Colon (tissue), 2 donors: ENCODE measurements around the gene SCRG1.

Experiments used
- FAIRE-seq: peaks from 2 replicates; lab custom pipeline; 2012; peaks lifted over from hg19 to GRCh38; lab: Jason Lieb, UNC
- donor health status: control.
- donor health status: control.

SCRG1 gene

DNA sequence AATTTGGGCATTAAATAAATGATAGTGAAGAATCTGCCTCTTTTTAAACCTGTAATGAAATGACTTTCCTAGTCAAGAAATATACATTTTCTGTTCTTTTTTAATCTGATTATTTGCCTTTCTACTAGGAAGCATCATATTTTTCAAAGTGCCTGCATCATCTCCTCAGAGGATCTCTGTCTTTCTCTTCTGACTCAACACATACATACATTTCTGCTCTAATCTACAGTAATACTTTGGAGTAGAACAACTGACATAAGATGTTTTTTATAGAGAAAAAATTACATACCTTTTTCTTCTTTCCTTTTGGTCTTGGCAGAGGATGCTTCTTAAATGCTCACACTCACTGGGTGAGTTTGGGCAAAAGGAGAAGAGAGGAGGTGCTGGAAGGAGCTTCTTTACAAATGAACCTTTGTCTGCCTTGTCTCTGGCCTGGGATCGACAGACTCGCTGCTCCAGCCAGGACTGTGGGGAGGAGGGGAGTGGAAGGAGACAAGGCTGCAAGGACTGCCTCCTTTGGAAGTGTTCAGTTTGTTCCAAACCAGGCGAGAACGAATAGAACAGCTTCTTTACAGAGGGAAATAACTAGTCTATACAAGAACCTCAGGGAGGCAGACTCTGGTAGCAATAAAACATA is at the start of gene SCRG1:
Gene SCRG1 (minus strand): TSS at position 338 of the 637 bp plus-strand sequence. CDS start 7,702 bp downstream, outside the sequence.
- no peak for FAIRE-seq

DNA sequence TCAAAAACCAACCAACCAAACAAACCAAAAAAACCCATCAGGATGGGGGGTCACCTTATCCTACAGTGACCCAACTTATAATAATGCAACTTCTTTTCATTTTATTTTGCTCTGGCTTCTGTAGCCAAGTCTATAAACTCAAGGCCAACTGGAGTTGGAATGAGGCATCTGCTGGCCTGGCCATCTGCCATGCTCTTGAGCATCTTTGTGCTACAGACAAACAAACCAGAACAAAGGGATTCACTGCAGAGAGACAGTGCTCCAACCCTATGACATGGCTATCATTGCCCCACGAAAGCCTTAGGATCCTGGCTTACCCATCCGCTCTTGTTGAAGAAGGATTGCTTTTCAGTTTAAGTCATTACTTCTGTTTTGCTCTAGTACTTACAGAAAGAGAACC is 49.2 kb upstream of the SCRG1 start:
- no peak for FAIRE-seq

DNA sequence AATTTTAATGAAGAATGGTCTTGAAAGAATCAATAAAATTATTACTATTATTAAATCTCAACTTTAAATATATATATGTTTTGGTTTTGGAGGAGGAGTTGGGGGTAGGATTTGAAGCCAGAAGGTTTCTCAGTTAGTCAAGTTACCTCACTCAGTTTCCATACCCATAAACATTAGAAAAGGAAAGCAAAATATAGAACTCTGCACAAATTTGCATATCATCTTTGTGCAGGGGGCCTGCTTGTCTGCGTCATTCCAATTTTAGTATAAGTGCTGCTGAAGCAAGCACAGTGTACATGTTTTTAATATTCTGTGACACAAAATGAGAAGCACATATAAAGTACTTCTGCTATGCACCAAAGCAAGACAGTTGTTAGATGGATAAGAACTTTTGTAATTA is 47.5 kb upstream of the SCRG1 start:
- no peak for FAIRE-seq

DNA sequence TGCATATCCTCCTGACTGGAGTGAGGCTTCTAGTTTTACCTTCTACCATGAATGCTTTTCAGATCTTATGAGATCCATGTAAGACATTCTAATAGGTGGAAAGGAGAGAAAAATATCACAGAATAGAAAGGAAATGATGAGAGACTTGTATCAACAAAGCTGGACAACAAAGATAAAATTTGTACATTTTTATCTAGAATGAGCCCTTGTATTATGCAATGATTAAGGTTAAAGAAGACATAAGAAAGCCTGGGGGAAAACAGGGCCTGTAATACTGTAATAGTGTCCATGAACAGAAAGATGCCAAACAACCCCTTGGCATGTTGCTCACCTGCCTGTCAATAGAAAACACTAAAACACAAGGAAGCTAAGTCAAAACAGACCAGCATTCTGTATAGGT is 44.2 kb upstream of the SCRG1 start:
- FAIRE-seq, result no peak

DNA sequence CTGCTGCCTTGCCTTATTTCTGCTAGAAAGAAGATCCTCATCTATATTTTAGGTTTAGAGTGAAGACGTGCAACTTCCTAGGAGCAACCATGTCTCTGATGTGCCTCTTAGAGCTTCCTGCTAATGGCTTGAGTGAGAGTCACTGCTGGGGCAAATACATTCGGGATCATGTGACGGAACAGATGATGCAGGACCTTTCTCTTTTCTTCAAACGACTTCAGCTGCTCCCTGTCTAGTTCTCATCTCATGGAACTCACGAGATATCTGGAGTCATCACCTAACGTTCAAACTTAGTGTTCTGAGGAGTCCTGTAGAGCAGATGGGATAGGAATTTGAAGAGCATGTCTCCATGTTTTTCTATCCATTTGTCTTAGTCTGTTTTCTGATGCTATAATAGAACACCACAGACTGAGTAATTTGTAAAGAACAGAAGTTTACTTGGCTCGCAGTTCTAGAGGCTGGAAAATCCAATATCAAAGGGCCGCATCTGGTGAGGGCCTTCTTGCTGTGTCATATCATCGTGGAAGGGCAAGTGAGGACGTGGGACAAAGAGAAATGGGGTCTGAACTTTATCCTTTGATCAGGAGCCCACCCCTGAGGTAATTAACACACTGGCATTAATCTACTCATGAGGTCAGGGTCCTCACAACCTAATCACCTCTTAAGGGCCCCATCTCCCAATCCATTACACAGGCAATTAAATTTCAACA is 43.5 kb upstream of the SCRG1 start:
- FAIRE-seq, result no peak

DNA sequence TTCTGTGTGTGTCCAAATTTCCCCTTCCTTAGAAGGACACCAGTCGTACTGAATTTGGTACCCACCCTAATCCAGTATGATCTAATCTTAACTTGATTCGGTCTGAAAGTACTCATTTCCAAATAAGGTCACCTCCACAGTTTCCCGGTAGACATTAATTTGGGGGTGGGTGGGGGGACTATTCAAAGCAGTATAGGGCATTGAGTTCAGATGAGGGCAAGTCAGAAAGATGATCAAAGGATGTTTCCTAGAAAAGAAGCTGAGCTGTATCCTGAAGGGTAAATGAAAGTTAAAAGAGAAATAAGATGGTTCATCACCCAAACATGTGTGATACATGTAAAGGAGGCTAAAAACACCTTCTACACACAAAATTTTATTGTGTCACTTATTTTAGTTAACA is 42.0 kb upstream of the SCRG1 start:
- no peak for FAIRE-seq

DNA sequence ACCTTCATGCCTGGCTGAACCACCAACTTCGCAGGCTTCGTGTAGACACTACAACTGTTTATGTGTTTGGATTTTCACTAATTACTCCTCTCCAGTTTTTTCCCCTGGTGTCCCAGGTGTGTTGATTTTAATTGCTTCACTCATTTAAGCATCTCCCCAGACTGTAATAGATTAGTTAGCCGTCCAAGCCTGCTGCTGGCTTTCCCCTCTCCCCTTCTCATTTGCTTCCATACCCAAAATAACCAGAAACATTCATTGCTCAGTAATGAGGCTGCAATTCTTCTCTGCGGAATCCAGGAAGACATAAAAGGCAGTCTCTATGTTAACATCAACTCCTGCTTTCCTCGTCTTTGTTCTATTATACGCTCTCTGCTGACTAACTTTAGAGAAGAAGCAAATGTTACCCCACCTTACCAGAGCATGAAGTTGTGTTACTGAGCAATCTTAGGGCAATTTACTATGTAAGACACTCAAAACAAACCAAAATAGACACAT is 37.9 kb upstream of the SCRG1 start:
- FAIRE-seq, result no peak

DNA sequence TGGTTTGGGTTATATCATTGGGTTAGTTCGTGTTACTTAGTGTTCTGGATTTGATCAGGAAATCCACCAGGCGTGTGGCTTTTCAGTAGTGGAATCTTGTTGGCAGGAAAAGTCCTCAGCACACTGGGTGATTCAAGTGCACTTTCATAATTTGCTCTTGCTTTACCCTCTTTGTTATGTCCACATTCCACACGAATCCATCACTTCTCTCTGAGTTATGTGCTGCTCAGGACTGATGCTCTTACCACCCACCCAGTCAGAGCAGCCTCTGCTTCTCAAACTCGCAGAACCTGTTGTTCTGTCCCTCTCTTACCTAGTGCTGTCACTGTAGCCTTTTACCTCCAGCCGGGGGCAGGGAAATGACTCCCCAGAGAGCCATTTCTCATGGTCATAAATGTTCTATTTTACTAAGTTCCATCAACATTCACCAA is 37.2 kb upstream of the SCRG1 start:
- FAIRE-seq, result no peak

DNA sequence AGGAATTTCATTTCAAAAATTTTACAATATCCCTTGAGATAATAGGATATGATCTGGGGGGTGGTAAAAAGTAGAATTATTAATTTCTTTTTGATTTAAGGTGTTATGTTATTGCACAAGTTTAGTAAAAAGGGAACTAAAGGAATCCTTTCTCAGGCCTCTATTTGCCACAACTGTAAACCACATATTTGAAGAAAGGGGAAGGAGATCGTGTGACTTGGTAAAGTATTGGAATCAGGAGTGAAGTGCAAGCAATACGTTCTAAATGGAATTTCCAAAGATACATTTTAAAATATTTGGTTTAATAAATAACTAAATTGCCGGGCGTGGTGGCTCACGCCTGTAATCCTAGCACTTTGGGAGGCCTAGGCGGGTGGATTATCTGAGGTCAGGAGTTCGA is 35.3 kb upstream of the SCRG1 start:
- no peak for FAIRE-seq

DNA sequence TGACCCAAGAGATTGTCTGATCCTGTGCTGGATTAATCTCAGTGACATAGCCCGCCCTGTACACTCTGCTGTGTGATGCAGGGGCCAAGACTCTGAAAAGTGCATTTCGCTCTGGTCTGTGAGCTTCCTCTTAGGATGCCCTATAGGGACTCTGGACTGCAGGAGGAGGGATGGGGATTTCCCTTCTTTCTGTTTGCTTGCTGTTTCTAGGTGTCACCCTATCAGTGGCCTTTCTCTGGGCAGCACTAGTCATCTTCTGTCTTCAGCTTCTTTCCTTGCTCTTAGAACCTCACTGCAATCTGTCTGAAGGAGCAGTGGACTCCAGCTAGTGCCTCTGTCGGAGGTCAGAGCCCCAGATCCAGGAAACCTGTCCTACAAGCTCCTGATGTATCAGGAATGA is 34.5 kb upstream of the SCRG1 start:
- no peak for FAIRE-seq

DNA sequence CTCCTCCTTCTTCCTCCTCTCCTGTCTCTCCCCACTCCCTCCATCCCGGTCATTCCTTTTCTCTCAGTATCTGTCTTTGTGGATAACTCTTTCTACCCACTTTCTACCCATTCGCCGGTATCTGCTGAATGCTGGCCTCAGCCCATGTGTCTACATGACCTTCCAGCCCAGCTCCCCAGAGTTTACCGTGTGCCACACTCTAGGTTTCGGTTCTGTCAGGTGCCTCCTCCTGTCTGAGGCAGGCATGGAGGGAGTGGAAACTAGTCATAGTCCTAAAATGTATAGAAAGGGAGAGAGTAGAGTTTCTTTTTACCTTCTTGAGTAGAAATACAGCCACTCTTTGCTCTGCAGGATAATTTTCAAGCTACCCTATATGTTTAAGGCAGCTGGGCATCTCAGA is 33.5 kb upstream of the SCRG1 start:
- FAIRE-seq, result no peak

DNA sequence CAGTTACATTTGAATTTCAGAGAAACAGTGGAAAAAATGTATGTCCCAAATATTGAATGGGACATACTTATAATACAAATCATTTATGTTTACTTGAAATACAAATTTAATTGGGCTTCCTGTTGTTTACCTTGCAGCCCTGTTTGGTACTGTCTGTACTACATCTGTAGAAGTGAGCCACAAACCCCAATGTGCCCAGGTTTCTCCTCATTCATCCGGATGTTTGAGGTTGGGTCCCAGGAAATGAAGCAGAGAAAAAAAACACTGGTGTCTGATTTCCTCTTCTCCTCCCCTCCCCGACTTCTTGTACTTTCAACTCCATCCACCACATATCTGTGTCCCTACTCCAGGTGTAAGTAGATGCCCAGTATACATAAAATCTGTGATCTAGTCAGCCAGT is 27.1 kb upstream of the SCRG1 start:
- FAIRE-seq, result no peak

DNA sequence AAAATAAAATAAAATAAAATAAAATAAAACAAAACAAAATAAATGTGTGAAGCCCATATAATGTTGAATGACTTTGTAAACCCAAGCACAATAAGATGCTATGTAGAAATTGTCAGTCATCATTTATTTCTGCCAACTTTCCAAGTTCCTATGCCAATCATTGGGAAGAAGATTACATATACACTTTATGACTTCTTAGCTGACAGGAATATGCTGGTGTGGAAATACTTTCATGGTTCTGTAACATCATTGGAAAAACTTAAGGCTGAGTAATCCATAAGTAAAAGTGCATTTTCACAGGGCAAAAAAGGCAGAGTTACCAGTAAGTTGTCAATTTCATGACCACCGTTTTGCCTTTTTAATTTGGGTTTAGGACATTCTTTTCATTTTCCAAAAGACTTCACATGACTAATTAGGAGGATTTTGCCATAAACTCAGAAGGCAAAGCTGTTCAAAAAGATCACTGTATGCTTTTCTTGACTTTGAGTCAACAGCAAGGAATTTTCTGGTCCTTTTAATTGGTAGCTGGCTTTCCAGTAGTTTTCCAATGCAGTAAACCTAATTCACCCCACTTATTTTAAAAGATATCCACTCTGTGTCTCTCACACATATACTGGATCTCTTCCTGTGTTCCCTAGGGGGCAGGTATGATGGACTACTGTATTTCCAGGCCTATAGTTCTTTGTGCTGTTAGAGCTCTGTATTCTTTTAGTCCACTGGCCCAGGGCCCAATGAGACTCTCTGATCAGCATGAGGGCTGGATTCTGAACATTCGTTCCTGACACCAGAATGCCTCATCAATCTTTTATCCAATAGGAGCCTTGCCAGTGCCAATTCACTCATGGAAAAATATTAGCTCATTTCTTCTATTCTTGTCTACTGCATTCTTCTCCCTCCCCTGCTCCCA is 26.2 kb upstream of the SCRG1 start:
- no peak for FAIRE-seq

DNA sequence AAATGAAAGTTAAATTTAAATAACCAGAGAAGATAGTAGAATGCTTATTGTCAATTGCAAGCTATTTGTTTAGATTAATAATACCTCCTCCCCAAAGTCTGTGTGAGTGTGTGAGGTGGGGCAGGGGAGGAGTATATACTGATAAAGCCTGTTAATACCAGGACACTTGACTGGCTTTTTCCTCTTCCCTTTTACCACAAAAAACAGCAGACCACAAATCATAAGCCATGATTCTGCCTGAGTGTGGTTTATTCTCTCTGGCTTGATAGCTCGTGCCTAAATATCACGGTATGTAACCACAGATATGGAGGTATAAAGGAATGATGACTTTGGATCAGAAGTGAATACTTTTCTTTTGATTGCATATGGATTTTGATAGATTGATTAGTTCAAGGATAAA is 21.9 kb upstream of the SCRG1 start:
- FAIRE-seq, result no peak

DNA sequence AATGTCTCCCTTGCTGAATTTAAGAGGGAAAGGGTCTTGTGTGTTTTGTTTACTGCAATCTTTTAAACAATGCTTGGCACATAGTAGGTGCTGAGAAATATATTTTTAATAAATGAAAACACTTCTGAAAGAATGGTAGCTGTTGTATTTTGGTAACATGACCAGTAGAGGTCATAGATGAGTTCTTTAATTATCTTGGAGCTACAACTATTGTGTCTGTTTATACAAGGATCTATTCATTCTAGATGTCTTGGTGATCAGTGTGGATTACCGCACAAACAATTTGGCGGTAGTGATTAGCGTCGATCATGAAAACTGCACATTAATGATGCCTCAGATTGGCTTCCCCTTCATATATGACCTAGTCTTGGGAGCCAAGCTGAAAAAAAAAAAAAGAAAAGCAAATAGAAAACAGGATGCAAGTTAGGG is 21.4 kb upstream of the SCRG1 start:
- FAIRE-seq, result no peak

DNA sequence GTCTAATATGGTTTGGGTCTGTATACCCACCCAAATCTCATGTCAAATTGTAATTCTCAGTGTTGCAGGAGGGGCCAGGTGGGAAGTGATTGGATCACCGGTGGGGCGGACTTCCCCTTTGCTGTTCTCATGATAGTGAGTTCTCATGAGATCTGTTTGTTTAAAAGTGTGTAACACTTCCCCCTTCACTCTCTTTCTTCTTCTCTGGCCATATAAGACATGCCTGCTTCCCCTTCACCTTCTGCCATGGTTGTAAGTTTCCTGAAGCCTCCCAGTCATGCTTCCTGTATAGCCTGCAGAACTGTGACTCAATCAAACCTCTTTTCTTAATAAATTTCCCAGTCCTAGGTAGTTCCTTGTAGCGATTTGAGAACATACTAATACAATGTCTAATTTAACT is 19.7 kb upstream of the SCRG1 start:
- FAIRE-seq, result no peak

DNA sequence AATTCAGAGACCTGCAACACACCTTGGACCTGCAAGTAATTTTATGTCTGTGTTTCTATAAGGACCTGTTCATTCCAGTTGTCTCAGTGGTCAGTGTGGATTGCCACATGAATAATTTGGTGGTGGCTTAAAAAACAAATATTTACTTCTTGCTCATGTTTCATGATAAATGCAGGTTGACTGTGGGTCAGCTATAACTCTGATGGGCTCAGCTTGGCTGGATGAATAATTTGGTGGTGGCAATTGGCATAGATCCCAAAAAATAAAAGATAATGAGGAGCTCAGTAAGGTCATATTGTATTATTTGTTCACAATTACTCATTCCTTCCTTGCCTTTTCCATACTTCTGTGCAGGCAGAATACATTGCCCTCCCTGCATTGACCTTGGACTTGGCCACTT is 18.9 kb upstream of the SCRG1 start:
- FAIRE-seq, result no peak

DNA sequence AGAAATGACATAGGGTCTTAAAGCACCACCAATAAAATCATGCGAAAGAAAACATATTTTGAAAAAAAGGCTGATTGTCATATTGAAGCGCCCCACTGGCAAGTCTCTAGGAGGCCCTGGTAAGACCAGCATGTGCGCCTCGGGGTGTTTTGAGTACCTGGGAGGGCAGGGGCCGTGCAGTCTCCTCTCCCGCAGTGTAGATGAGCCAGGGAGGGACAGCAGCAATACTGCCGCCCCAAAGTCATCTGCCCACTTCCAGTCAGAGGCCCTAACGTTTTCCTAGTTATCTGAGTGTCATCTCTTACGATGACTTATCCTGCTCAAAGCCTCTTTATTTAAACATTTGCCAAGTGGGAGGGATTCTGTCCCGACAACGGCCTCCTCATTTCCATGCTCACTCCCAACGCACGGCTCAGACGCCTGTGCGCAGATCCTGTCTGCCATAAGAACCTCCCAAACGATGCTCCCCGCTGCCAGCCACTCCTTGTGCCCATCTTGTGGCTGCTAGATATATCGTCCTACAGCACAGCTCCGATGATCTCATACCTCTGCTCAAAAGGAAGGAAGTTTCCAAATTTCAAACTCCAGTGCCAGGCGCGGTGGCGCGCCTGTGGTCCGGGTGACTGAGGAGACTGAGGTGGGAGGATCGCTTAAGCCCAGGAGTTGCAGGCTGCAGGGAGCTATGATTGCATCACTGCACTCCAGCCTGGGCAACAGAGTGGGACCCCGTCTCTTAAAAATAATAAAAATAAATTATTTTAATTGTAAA is 17.2 kb upstream of the SCRG1 start:
- FAIRE-seq, result no peak

DNA sequence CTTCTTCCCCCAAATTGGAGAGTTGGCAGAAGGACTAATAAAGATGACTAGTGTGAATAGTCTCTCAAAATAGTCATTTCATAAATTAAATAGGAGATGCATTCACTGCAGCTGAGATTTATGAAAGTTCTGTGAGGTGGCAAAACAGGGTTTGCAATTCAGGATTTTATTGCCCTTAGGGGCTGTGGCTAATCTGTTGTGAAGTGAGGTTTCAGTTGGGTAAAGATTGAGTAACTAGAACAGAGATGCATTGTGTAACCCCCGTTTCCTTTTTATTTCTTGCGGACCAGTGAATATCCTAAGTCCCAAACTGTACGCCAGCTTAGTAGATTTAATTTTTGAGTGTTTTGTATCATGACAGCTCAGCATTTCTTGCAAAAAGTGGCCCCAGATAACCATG is 16.2 kb upstream of the SCRG1 start:
- FAIRE-seq, result no peak

DNA sequence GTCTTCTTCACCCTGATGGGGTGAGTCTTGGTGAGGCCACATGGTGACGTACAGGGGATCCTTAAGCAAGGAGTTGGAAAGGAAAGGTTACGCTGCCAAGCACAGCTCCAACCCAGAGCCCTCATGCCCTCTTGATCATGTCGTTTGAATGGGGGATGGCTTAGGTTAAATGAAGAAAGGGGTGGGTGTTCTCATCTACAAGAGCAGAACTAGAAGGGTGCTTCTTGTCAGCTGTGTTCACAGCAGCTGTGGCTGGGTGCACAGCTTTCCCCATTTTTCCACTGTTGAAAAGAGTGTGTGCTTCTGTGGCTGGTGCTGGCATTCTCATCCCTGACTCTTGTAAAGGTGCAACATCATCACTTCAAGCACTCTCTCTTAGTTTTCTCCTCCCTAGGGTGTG is 15.5 kb upstream of the SCRG1 start:
- no peak for FAIRE-seq

DNA sequence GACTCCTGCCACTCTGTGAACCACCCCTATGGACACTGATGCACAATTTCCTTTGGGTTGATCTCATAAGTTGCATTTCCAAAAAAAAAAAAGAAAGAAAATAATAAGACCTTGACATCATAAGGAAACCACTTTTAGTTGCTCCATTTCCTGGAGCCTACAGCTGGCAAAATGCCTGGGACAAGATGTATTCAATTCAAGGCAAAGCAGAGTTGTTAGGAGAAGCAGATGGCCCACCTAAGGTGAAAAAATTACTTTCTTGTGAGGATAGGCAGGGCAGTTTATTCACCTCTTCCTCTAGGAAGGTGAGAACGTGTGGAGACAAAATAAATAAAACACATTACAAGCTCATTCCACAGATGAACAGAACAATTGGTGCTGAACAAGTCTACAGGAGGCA is 14.1 kb upstream of the SCRG1 start:
- no peak for FAIRE-seq

DNA sequence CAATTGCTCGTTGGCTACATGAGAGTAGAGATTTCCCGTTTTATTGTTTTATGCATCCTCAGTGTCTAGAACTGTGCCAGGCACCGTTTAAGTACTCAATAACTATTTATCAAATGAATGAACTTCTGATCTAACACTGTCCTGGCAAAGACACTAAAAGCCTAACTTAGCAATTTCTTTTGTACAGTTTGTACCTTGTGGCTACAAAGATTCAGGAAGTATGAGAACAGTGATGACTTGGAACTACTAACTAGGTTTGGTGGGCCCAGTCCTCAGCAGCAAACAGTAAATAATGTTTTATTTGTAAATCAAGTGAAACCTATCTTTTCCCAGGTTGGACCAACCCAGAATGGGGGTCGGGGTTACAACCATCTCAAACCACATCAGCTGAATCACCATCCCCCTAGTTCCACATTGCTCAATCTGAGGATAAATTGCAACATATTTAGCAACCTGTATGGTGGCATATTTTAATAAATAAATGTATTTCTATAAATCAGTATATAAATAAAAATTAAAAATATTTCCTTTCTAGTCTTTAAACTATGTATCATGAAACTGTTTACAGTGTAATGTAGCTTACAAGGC is 12.3 kb upstream of the SCRG1 start:
- FAIRE-seq, result no peak
